Mesenchymal stem cell (in vitro differentiated cells and primary cell): ENCODE measurements around the gene SLC1A2.
A peak's percentile ranks its signal among the peaks of the same experiment; 100 is the strongest.

Source experiments
- DNase-seq: peaks from one replicate; pipeline ENCODE4 v3.0.0-alpha.2; 2013
- H2AFZ ChIP-seq: one replicate; pipeline ENCODE4 v1.6.1; 2013; ENCODE audit warnings: low read depth, mild to moderate bottlenecking, control low read depth, inconsistent platforms, low read length, moderate library complexity
- H2AK5ac ChIP-seq: 2 replicates; pipeline ENCODE4 v1.6.1; 2013; ENCODE audit warnings: low read length, moderate library complexity, mild to moderate bottlenecking, inconsistent platforms; ENCODE audit not compliant: severe bottlenecking
- H2BK120ac ChIP-seq: one replicate; pipeline ENCODE4 v1.6.1; 2013; ENCODE audit warnings: low read depth, mild to moderate bottlenecking, inconsistent platforms, low read length, moderate library complexity
- H2BK12ac ChIP-seq, 2 experiments: one replicate each; pipeline ENCODE4 v1.6.1; 2013; ENCODE audit warnings: inconsistent platforms in 2 of 2, low read length in 2 of 2, mild to moderate bottlenecking in 2 of 2, moderate library complexity in 2 of 2, control low read depth in 1 of 2
- H2BK15ac ChIP-seq: one replicate; pipeline ENCODE4 v1.6.1; 2013; ENCODE audit warnings: mild to moderate bottlenecking, low read depth, inconsistent platforms; ENCODE audit not compliant: poor library complexity, severe bottlenecking
- H2BK5ac ChIP-seq: 2 replicates; pipeline ENCODE4 v1.6.1; 2013; ENCODE audit warnings: low read depth, mild to moderate bottlenecking, low read length, control low read depth, inconsistent platforms; ENCODE audit not compliant: poor library complexity, severe bottlenecking
- H3K14ac ChIP-seq, 2 experiments: one replicate each; pipeline ENCODE4 v1.6.1; 2013; ENCODE audit warnings: inconsistent platforms in 2 of 2, low read length in 2 of 2, control low read depth in 1 of 2, mild to moderate bottlenecking in 1 of 2, moderate library complexity in 1 of 2
- H3K18ac ChIP-seq, 2 experiments: one replicate each; pipeline ENCODE4 v1.6.1; 2013; ENCODE audit warnings: inconsistent platforms in 2 of 2, low read length in 2 of 2, control low read depth in 1 of 2, low read depth in 1 of 2, mild to moderate bottlenecking in 1 of 2
- H3K23ac ChIP-seq, 2 experiments: one replicate each; pipeline ENCODE4 v1.6.1; 2013; ENCODE audit warnings: inconsistent platforms in 2 of 2, low read length in 2 of 2, mild to moderate bottlenecking in 2 of 2, moderate library complexity in 2 of 2, control low read depth in 1 of 2
- H3K27ac ChIP-seq: 2 replicates; pipeline ENCODE4 v1.5.1; 2013; ENCODE audit warnings: mild to moderate bottlenecking, moderate library complexity, low read length, control low read depth, inconsistent platforms; ENCODE audit not compliant: poor library complexity, severe bottlenecking
- H3K27me3 ChIP-seq, 2 experiments: 2 replicates each; pipeline versions ENCODE4 v1.6.1 to v1.7.0; 2013; ENCODE audit warnings: low read length in 2 of 2, mild to moderate bottlenecking in 2 of 2, moderate library complexity in 2 of 2, control low read depth in 1 of 2, inconsistent platforms in 1 of 2; ENCODE audit not compliant: control insufficient read depth in 1 of 2, insufficient read depth in 1 of 2
- H3K36me3 ChIP-seq, 2 experiments: 2 replicates each; pipeline versions ENCODE4 v1.6.1 to v1.7.0; 2013; ENCODE audit warnings: low read length in 2 of 2, control low read depth in 1 of 2, inconsistent platforms in 1 of 2, low read depth in 1 of 2, mild to moderate bottlenecking in 1 of 2; ENCODE audit not compliant: insufficient read depth in 2 of 2, control insufficient read depth in 1 of 2
- H3K4ac ChIP-seq, 2 experiments: one replicate each; pipeline ENCODE4 v1.6.1; 2013; ENCODE audit warnings: inconsistent platforms in 2 of 2, low read length in 2 of 2, mild to moderate bottlenecking in 2 of 2, moderate library complexity in 2 of 2, control low read depth in 1 of 2, low read depth in 1 of 2
- H3K4me1 ChIP-seq: 2 replicates; pipeline ENCODE4 v1.6.1; 2013; ENCODE audit warnings: low read depth, low read length, control low read depth; ENCODE audit not compliant: control insufficient read depth, insufficient read depth
- H3K4me2 ChIP-seq: 2 replicates; pipeline ENCODE4 v1.6.1; 2013; ENCODE audit warnings: low read length, mild to moderate bottlenecking, inconsistent platforms; ENCODE audit not compliant: poor library complexity, severe bottlenecking
- H3K4me3 ChIP-seq, 2 experiments: 2 replicates each; pipeline versions ENCODE4 v1.5.1 to v1.7.0; 2013; ENCODE audit warnings: low read length in 2 of 2, mild to moderate bottlenecking in 2 of 2, control low read depth in 1 of 2, low read depth in 1 of 2; ENCODE audit not compliant: insufficient read depth in 1 of 2
- H3K79me1 ChIP-seq: replicated peaks from 2 replicates; pipeline ENCODE4 v1.6.1; 2013; ENCODE audit warnings: mild to moderate bottlenecking, control low read depth, low read length, inconsistent platforms; ENCODE audit not compliant: poor library complexity, severe bottlenecking
- H3K9ac ChIP-seq: 2 replicates; pipeline ENCODE4 v1.7.0; 2013; ENCODE audit warnings: mild to moderate bottlenecking, low read length, moderate library complexity
- H3K9me3 ChIP-seq: 2 replicates; pipeline ENCODE4 v1.7.0; 2013; ENCODE audit warnings: mild to moderate bottlenecking, low read length; ENCODE audit not compliant: control insufficient read depth
- H4K8ac ChIP-seq: one replicate; pipeline ENCODE4 v1.6.1; 2013; ENCODE audit warnings: inconsistent platforms, mild to moderate bottlenecking, low read length, moderate library complexity
- H4K91ac ChIP-seq: one replicate; pipeline ENCODE4 v1.6.1; 2013; ENCODE audit warnings: mild to moderate bottlenecking, low read length, inconsistent platforms
- WGBS: methylation state at CpG from one replicate; pipeline ENCODE4 v1.1.7; 2013; ENCODE audit warnings: mixed read lengths; 5-methylcytosine and 5-hydroxymethylcytosine counted together

The SLC1A2 gene

GRCh38 chr11:35335226-35335625, 84.1 kb downstream of the SLC1A2 start:
- H3K14ac ChIP-seq, result no peak overlapping the region
- no peak overlapping the region for H2BK12ac ChIP-seq
- no peak for DNase-seq
- H2AFZ ChIP-seq, result no peak overlapping the region
- no peak overlapping the region for H2BK120ac ChIP-seq
- no peak overlapping the region for H2BK15ac ChIP-seq
- no peak overlapping the region for H4K91ac ChIP-seq
- no peak overlapping the region for H2AK5ac ChIP-seq
- H3K9ac ChIP-seq, result peak overlapping the region; percentile 48
- no peaks in the 10 kb centered on the region for H3K27me3 ChIP-seq
- no peak overlapping the region for H3K4ac ChIP-seq
- H3K9me3 ChIP-seq, result peaks cover 6% of the 10 kb centered on the region
- 100% methylated on average over 2 of the region's 2 CpGs for WGBS
- no peaks in the 10 kb centered on the region for H3K4me1 ChIP-seq
- H3K4me3 ChIP-seq, result no peak overlapping the region
- H3K18ac ChIP-seq, result no peak overlapping the region
- no peak overlapping the region for H3K23ac ChIP-seq
- H3K4me2 ChIP-seq, result no peak overlapping the region
- no peak overlapping the region for H2BK5ac ChIP-seq
- peaks cover 0 to 8% of the 10 kb centered on the region in 2 experiments for H3K36me3 ChIP-seq
- no peak overlapping the region for H4K8ac ChIP-seq
- no peaks in the 10 kb centered on the region for H3K79me1 ChIP-seq
- H3K27ac ChIP-seq, result no peak overlapping the region

GRCh38 chr11:35334385-35335090, 84.8 kb downstream of the SLC1A2 start:
- no peaks in the 10 kb centered on the region for H3K79me1 ChIP-seq
- no peak overlapping the region for H3K18ac ChIP-seq
- peak overlapping the region; percentile 48 for H3K9ac ChIP-seq
- H3K4me3 ChIP-seq, result no peak overlapping the region
- H3K9me3 ChIP-seq, result peaks cover 6% of the 10 kb centered on the region
- H2AFZ ChIP-seq, result no peak overlapping the region
- no peak overlapping the region for H3K14ac ChIP-seq
- H3K27me3 ChIP-seq, result no peaks in the 10 kb centered on the region
- H3K4me1 ChIP-seq, result no peaks in the 10 kb centered on the region
- no peak overlapping the region for H2BK12ac ChIP-seq
- H2BK15ac ChIP-seq, result no peak overlapping the region
- no peak overlapping the region for H3K4me2 ChIP-seq
- H4K8ac ChIP-seq, result no peak overlapping the region
- no peak overlapping the region for H2BK5ac ChIP-seq
- 80% methylated on average over 4 of the region's 5 CpGs for WGBS
- no peak overlapping the region for H3K23ac ChIP-seq
- peaks cover 0 to 8% of the 10 kb centered on the region in 2 experiments for H3K36me3 ChIP-seq
- DNase-seq, result no peak
- no peak overlapping the region for H2BK120ac ChIP-seq
- no peak overlapping the region for H3K27ac ChIP-seq
- H4K91ac ChIP-seq, result no peak overlapping the region
- H2AK5ac ChIP-seq, result no peak overlapping the region
- H3K4ac ChIP-seq, result no peak overlapping the region

- no peaks in the 10 kb centered on the region for H3K27me3 ChIP-seq
- no peak overlapping the region for H3K23ac ChIP-seq
- peaks cover 6% of the 10 kb centered on the region for H3K9me3 ChIP-seq
- H2AFZ ChIP-seq, result no peak overlapping the region
- H3K4me2 ChIP-seq, result no peak overlapping the region
- no peak overlapping the region for H2BK12ac ChIP-seq
- H3K14ac ChIP-seq, result no peak overlapping the region
- no peak for DNase-seq
- no peak overlapping the region for H3K18ac ChIP-seq
- no peak overlapping the region for H2BK5ac ChIP-seq
- H3K9ac ChIP-seq, result no peak overlapping the region
- H3K4me1 ChIP-seq, result no peaks in the 10 kb centered on the region
- WGBS, result 100% methylated on average over 1 of the region's 2 CpGs
- no peak overlapping the region for H3K4ac ChIP-seq
- no peak overlapping the region for H2AK5ac ChIP-seq
- H3K36me3 ChIP-seq, result peaks cover 0 to 8% of the 10 kb centered on the region in 2 experiments
- no peak overlapping the region for H2BK15ac ChIP-seq
- no peak overlapping the region for H4K91ac ChIP-seq
- no peak overlapping the region for H2BK120ac ChIP-seq
- no peak overlapping the region for H3K4me3 ChIP-seq
- no peak overlapping the region for H4K8ac ChIP-seq
- H3K79me1 ChIP-seq, result no peaks in the 10 kb centered on the region
- H3K27ac ChIP-seq, result no peak overlapping the region
Measured at GRCh38 chr11:35332524-35332923, 86.8 kb downstream of the SLC1A2 start.

- Histone ChIP-seq H2BK5ac (no peak overlapping the region), H3K14ac (no peak overlapping the region), H3K9me3 (peaks cover 6% of the 10 kb centered on the region), H3K23ac (no peak overlapping the region), H3K27me3 (no peaks in the 10 kb centered on the region), H4K91ac (no peak overlapping the region), H3K18ac (no peak overlapping the region), H4K8ac (no peak overlapping the region), H3K79me1 (no peaks in the 10 kb centered on the region), H3K4me2 (no peak overlapping the region), H3K4me3 (no peak overlapping the region), H3K9ac (no peak overlapping the region), H2BK120ac (no peak overlapping the region), H2BK12ac (no peak overlapping the region), H3K4me1 (no peaks in the 10 kb centered on the region), H2AK5ac (no peak overlapping the region), H2BK15ac (no peak overlapping the region), H3K4ac (no peak overlapping the region), H3K27ac (no peak overlapping the region), H2AFZ (no peak overlapping the region), H3K36me3 (peaks cover 0 to 8% of the 10 kb centered on the region in 2 experiments)
- no peak for DNase-seq
- WGBS, result 54% methylated on average over 2 of the region's 2 CpGs
Measured at GRCh38 chr11:35330931-35331330, 88.4 kb downstream of the SLC1A2 start.
